Dendritic cell treated with granulocyte-macrophage colony-stimulating factor and Interleukin-4, amounts not matched to agents 40 ng/mL and 50 ng/mL, for 4 days (primary cell): Measurements from ENCODE around the gene FAM131C.

Source experiments
- H3K27ac Mint-ChIP-seq: one replicate; pipeline ENCODE4 v1.8.0; 2022; ENCODE audit warnings: mild to moderate bottlenecking, mixed read lengths
- H3K27me3 Mint-ChIP-seq: one replicate; pipeline ENCODE4 v1.8.0; 2022; ENCODE audit warnings: mild to moderate bottlenecking, mixed read lengths
- H3K36me3 Mint-ChIP-seq: one replicate; pipeline ENCODE4 v1.8.0; 2022; ENCODE audit warnings: low read depth, mixed read lengths
- H3K4me1 Mint-ChIP-seq: one replicate; pipeline ENCODE4 v1.8.0; 2022; ENCODE audit warnings: low read depth, mixed read lengths
- H3K4me3 Mint-ChIP-seq: one replicate; pipeline ENCODE4 v1.8.0; 2022; ENCODE audit warnings: mild to moderate bottlenecking, moderate library complexity, mixed read lengths
- H3K9me3 Mint-ChIP-seq: one replicate; pipeline ENCODE4 v1.8.0; 2022; ENCODE audit warnings: mixed read lengths
- intact Hi-C: fragments of 100-400 bp; cut with micrococcal nuclease; formaldehyde crosslinking; loops from one replicate; pipeline ENCODE4 v1.15.0; 2022

FAM131C gene

DNA sequence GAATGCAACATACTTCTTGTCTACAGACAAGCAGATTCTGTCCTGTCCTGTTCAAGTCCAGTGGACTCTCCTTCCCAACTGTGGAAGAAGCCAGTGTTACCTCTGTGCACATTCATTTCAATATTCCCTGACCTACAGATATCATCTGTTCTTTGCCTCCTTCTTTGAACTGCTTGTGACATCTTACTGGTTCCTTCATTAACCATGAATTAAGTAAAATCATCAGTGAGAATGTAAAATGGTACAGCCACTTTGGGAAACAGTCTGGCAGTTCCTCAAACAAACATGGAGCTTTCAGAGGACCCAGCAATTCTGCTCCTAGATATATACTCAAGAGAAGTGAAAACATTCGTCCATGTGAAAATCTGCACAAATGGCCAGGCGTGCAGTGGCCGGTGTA is 62.6 kb downstream of the FAM131C start:
- H3K9me3 Mint-ChIP-seq, result no peaks in the 10 kb centered on the region
- peaks cover 29% of the 10 kb centered on the region for H3K27me3 Mint-ChIP-seq
- H3K27ac Mint-ChIP-seq, result no peak overlapping the region
- H3K4me3 Mint-ChIP-seq, result no peak overlapping the region
- H3K4me1 Mint-ChIP-seq, result peaks cover 16% of the 10 kb centered on the region
- no peaks in the 10 kb centered on the region for H3K36me3 Mint-ChIP-seq
- intact Hi-C loops, result no loop called here

- H3K27me3 Mint-ChIP-seq, result peaks cover 20% of the 10 kb centered on the region
- H3K27ac Mint-ChIP-seq, result no peak overlapping the region
- intact Hi-C loops, result loop anchor here (1.0 kb wide), 2 partner anchors 23 to 47 kb away; no protein-coding TSS in a partner anchor
- H3K4me1 Mint-ChIP-seq, result peaks cover 11% of the 10 kb centered on the region
- no peak overlapping the region for H3K4me3 Mint-ChIP-seq
- H3K36me3 Mint-ChIP-seq, result no peaks in the 10 kb centered on the region
- no peaks in the 10 kb centered on the region for H3K9me3 Mint-ChIP-seq
Measured at GRCh38 chr1:16009678-16010077, 63.8 kb downstream of the FAM131C start.

GRCh38 chr1:16009030-16009460 is 64.4 kb downstream of the FAM131C start:
- no peak overlapping the region for H3K4me3 Mint-ChIP-seq
- H3K27me3 Mint-ChIP-seq, result peaks cover 14% of the 10 kb centered on the region
- H3K27ac Mint-ChIP-seq, result no peak overlapping the region
- intact Hi-C loops, result loop anchor here (1.0 kb wide), 2 partner anchors 23 to 47 kb away; no protein-coding TSS in a partner anchor
- no peaks in the 10 kb centered on the region for H3K36me3 Mint-ChIP-seq
- peaks cover 5% of the 10 kb centered on the region for H3K4me1 Mint-ChIP-seq
- no peaks in the 10 kb centered on the region for H3K9me3 Mint-ChIP-seq
